WTC11 (cell line): ENCODE measurements around the gene NRDC. TPM values are rescaled to one million over a fixed set of nuclear protein-coding genes. Genes with fewer than 3 reads are reported as not detected.

Experiments used
- ATAC-seq: fragments of 200-7000 bp; cut with Tn5 transposase; 2 replicates; pipeline ENCODE4 v1.10.0; 2021; ENCODE audit warnings: mild to moderate bottlenecking, moderate library complexity
- CTCF ChIA-PET: fragments of 300-600 bp; sonication (Branson Sonifier 250); formaldehyde crosslinking; loops from one replicate; lab custom pipeline; 2021; ENCODE audit warnings: antibody characterized with exemption; lab: Charles Lee
- POLR2A ChIA-PET: fragments of 350-600 bp; sonication (Branson Sonifier 250); formaldehyde crosslinking; loops from one replicate; lab custom pipeline; 2021; ENCODE audit warnings: antibody characterized with exemption; lab: Charles Lee
- DNase-seq: peaks from one replicate; pipeline ENCODE4 v3.0.0; 2021; ENCODE audit warnings: low spot score
- H3K27ac Mint-ChIP-seq: 2 replicates; pipeline ENCODE4 v1.8.0; 2021; ENCODE audit warnings: mixed read lengths
- H3K27me3 Mint-ChIP-seq: 2 replicates; pipeline ENCODE4 v1.8.0; 2021; ENCODE audit warnings: low read depth, mild to moderate bottlenecking, moderate library complexity, mixed read lengths
- H3K36me3 Mint-ChIP-seq: 2 replicates; pipeline ENCODE4 v1.8.0; 2021; ENCODE audit warnings: mixed read lengths
- H3K4me1 Mint-ChIP-seq: 2 replicates; pipeline ENCODE4 v1.8.0; 2022; ENCODE audit warnings: mixed read lengths
- H3K4me3 Mint-ChIP-seq: 2 replicates; pipeline ENCODE4 v1.8.0; 2021; ENCODE audit warnings: mild to moderate bottlenecking, moderate library complexity, mixed read lengths
- H3K9me3 Mint-ChIP-seq: 2 replicates; pipeline ENCODE4 v1.8.0; 2021; ENCODE audit warnings: mixed read lengths
- ARID4B ChIP-seq: sonication (generic); formaldehyde crosslinking; IDR thresholded peaks from 2 replicates; pipeline ENCODE4 v1.8.0; 2023; ENCODE audit warnings: missing genetic modification reagents, mild to moderate bottlenecking, borderline replicate concordance
- ATF3 ChIP-seq: sonication (generic); formaldehyde crosslinking; conservative IDR thresholded peaks from 2 replicates; pipeline ENCODE4 v1.8.1; 2022; ENCODE audit warnings: mild to moderate bottlenecking, missing genetic modification reagents
- CBFB ChIP-seq: sonication (generic); formaldehyde crosslinking; IDR thresholded peaks from 2 replicates; pipeline ENCODE4 v1.8.1; 2022; ENCODE audit warnings: mild to moderate bottlenecking, low read depth, missing genetic modification reagents
- EMX1 ChIP-seq: fragments of 250-450 bp; sonication (Bioruptor Pico); IDR thresholded peaks from 2 replicates; pipeline ENCODE4 v1.8.0; 2021; ENCODE audit warnings: mild to moderate bottlenecking
- ERG ChIP-seq: fragments of 250-450 bp; sonication (Bioruptor Pico); IDR thresholded peaks from 2 replicates; pipeline ENCODE4 v1.8.0; 2021; ENCODE audit warnings: mild to moderate bottlenecking
- ESRRA ChIP-seq: sonication (generic); formaldehyde crosslinking; IDR thresholded peaks from 2 replicates; pipeline ENCODE4 v1.8.1; 2022; ENCODE audit warnings: mild to moderate bottlenecking, missing genetic modification reagents, borderline replicate concordance
- GTF2I ChIP-seq: fragments of 250-450 bp; sonication (Bioruptor Pico); conservative IDR thresholded peaks from 2 replicates; pipeline ENCODE4 v1.4.0; 2021; ENCODE audit warnings: mild to moderate bottlenecking
- IRF2 ChIP-seq: sonication (generic); formaldehyde crosslinking; IDR thresholded peaks from 2 replicates; pipeline ENCODE4 v1.8.0; 2022; ENCODE audit warnings: low read depth, missing genetic modification reagents, borderline replicate concordance
- JUN ChIP-seq: sonication (generic); formaldehyde crosslinking; IDR thresholded peaks from 2 replicates; pipeline ENCODE4 v1.8.0; 2023; ENCODE audit warnings: mild to moderate bottlenecking, missing genetic modification reagents
- KAT7 ChIP-seq: sonication (generic); formaldehyde crosslinking; IDR thresholded peaks from 2 replicates; pipeline ENCODE4 v1.8.1; 2023; ENCODE audit warnings: missing genetic modification reagents, mild to moderate bottlenecking, borderline replicate concordance
- NFE2L1 ChIP-seq: sonication (generic); formaldehyde crosslinking; IDR thresholded peaks from 2 replicates; pipeline ENCODE4 v1.8.1; 2023; ENCODE audit warnings: missing genetic modification reagents
- NFYB ChIP-seq: sonication (generic); formaldehyde crosslinking; conservative IDR thresholded peaks from 2 replicates; pipeline ENCODE4 v1.8.0; 2022; ENCODE audit warnings: low read depth, missing genetic modification reagents
- NR3C1 ChIP-seq: sonication (generic); formaldehyde crosslinking; conservative IDR thresholded peaks from 2 replicates; pipeline ENCODE4 v1.8.1; 2023; ENCODE audit warnings: low read depth, mild to moderate bottlenecking, missing genetic modification reagents
- RORB ChIP-seq: fragments of 250-450 bp; sonication (Bioruptor Pico); IDR thresholded peaks from 2 replicates; pipeline ENCODE4 v1.9.0; 2021; ENCODE audit warnings: mild to moderate bottlenecking
- SMAD4 ChIP-seq: sonication (generic); formaldehyde crosslinking; IDR thresholded peaks from 2 replicates; pipeline ENCODE4 v1.8.0; 2022; ENCODE audit warnings: mild to moderate bottlenecking, missing genetic modification reagents
- TEAD1 ChIP-seq: sonication (generic); formaldehyde crosslinking; IDR thresholded peaks from 2 replicates; pipeline ENCODE4 v1.8.0; 2022; ENCODE audit warnings: mild to moderate bottlenecking, missing genetic modification reagents
- TEAD4 ChIP-seq: sonication (generic); formaldehyde crosslinking; IDR thresholded peaks from 2 replicates; pipeline ENCODE4 v1.8.0; 2022; ENCODE audit warnings: mild to moderate bottlenecking, missing genetic modification reagents
- ZBTB43 ChIP-seq: sonication (generic); formaldehyde crosslinking; IDR thresholded peaks from 2 replicates; pipeline ENCODE4 v1.8.1; 2023; ENCODE audit warnings: mild to moderate bottlenecking, missing genetic modification reagents
- ZMAT4 ChIP-seq: fragments of 250-450 bp; sonication (Bioruptor Pico); IDR thresholded peaks from 2 replicates; pipeline ENCODE4 v1.9.0; 2021; ENCODE audit warnings: mild to moderate bottlenecking
- ZNF219 ChIP-seq: sonication (generic); formaldehyde crosslinking; IDR thresholded peaks from 2 replicates; pipeline ENCODE4 v1.8.0; 2023; ENCODE audit warnings: missing genetic modification reagents, mild to moderate bottlenecking, borderline replicate concordance
- ZNF423 ChIP-seq: fragments of 250-450 bp; sonication (Bioruptor Pico); IDR thresholded peaks from 2 replicates; pipeline ENCODE4 v2.1.2; 2022; ENCODE audit warnings: mild to moderate bottlenecking, moderate library complexity
- ZNF532 ChIP-seq: fragments of 250-450 bp; sonication (Bioruptor Pico); IDR thresholded peaks from 2 replicates; pipeline ENCODE4 v1.9.0; 2021; ENCODE audit warnings: mild to moderate bottlenecking, borderline replicate concordance
- ZSCAN18 ChIP-seq: fragments of 250-450 bp; sonication (Bioruptor Pico); IDR thresholded peaks from 2 replicates; pipeline ENCODE4 v2.1.2; 2022; ENCODE audit warnings: mild to moderate bottlenecking, moderate library complexity
- total RNA-seq: library from RNA; stranded (reverse); gene quantifications from 3 replicates; pipeline ENCODE4 v1.2.3, GENCODE V29; 2021

NRDC gene
- total RNA-seq, 1 experiment from 2014 or later, result 201 TPM

GRCh38 chr1:51833700-51834099 is 44.8 kb downstream of the NRDC start (continued):
- TF ChIP-seq ARID4B, result no peak
- no peak for TF ChIP-seq GTF2I (CRISPR knock-in tag)
- no peak for TF ChIP-seq ZNF219
- no peak for TF ChIP-seq ZMAT4
- TF ChIP-seq ESRRA (CRISPR knock-in tag), result no peak
- TF ChIP-seq NR3C1 (CRISPR knock-in tag), result no peak
- TF ChIP-seq IRF2, result no peak
- TF ChIP-seq NFE2L1 (CRISPR knock-in tag), result no peak
- no peak for TF ChIP-seq TEAD4
- TF ChIP-seq KAT7, result no peak
- no peak for TF ChIP-seq ZSCAN18
- TF ChIP-seq ERG (CRISPR knock-in tag), result no peak
- no peak for TF ChIP-seq ATF3 (CRISPR knock-in tag)
- TF ChIP-seq CBFB, result no peak
- TF ChIP-seq NFYB (CRISPR knock-in tag), result no peak

- no peak for ATAC-seq
Observed at GRCh38 chr1:51829058-51829457, 49.5 kb downstream of the NRDC start.

More at GRCh38 chr1:51829058-51829457, 49.5 kb downstream of the NRDC start:
- DNase-seq, result no peak
- ChIA-PET POLR2A (no interaction called here), CTCF (no interaction called here)
- Mint-ChIP-seq H3K4me3 (no peak overlapping the region), H3K9me3 (peaks cover 4% of the 10 kb centered on the region; the same call in 1 of the 2 replicates), H3K4me1 (no peaks in the 10 kb centered on the region), H3K27ac (no peak overlapping the region), H3K36me3 (peaks cover 36% of the 10 kb centered on the region), H3K27me3 (no peaks in the 10 kb centered on the region)
- no peak for TF ChIP-seq ZBTB43 (CRISPR knock-in tag)
- no peak for TF ChIP-seq EMX1 (CRISPR knock-in tag)
- no peak for TF ChIP-seq JUN (CRISPR knock-in tag)
- TF ChIP-seq NFYB (CRISPR knock-in tag), result no peak
- TF ChIP-seq SMAD4 (CRISPR knock-in tag), result no peak
- TF ChIP-seq TEAD1 (CRISPR knock-in tag), result no peak
- TF ChIP-seq ZNF532 (CRISPR knock-in tag), result no peak
- TF ChIP-seq ZNF423 (CRISPR knock-in tag), result no peak
- no peak for TF ChIP-seq RORB
